ENCODE measurements around the gene PSMG4. TPM values are rescaled to one million over a fixed set of nuclear protein-coding genes. Genes with fewer than 3 reads are reported as not detected.

Gene PSMG4
- total and polyA plus RNA-seq, 9 of the 15 experiments (the other 6 are each of a cell fraction or from before 2014, with no cell fraction given) = 12.9 to 185 (median 52.0) TPM

- TF ChIP-seq EP300 (IDR thresholded peaks at IDR 0.05; ENCODE audit: low read length) (peak; percentile 65), SIN3B (IDR thresholded peaks at IDR 0.05; ENCODE audit: low read depth) (no peak), ZNF707 (CRISPR knock-in tag; conservative IDR thresholded peaks at IDR 0.05) (no peak), C11orf30 (IDR thresholded peaks at IDR 0.05; ENCODE audit: low read depth) (peak; percentile 93), ZNF830 (CRISPR knock-in tag; IDR thresholded peaks at IDR 0.05) (no peak), TSHZ1 (CRISPR knock-in tag; IDR thresholded peaks at IDR 0.05) (no peak), RFX7 (CRISPR knock-in tag; IDR thresholded peaks at IDR 0.05) (no peak), TEAD1 (CRISPR knock-in tag; IDR thresholded peaks at IDR 0.05) (peak in 1 of 2 experiments; percentile 39; a peak in 1 of 4 replicates), ZNF253 (CRISPR knock-in tag; conservative IDR thresholded peaks at IDR 0.05) (no peak), NFE2L1 (tag; IDR thresholded peaks at IDR 0.05; ENCODE audit: borderline replicate concordance, low read depth) (no peak), E2F8 (IDR thresholded peaks at IDR 0.05; ENCODE audit: low read depth, partially characterized antibody) (peak; percentile 21), ZNF239 (CRISPR knock-in tag; IDR thresholded peaks at IDR 0.05) (no peak), YY1 (IDR thresholded peaks at IDR 0.05; ENCODE audit: borderline replicate concordance in 1 of 3, control insufficient read depth in 1 of 3, extremely low read depth in 1 of 3, insufficient read depth in 3 of 3, insufficient read length in 1 of 3, insufficient replicate concordance in 2 of 3, low read depth in 1 of 3, low read length in 2 of 3) (peak in 1 of 3 experiments; percentile 36), L3MBTL2 (IDR thresholded peaks at IDR 0.05) (peak; percentile 56), POLR2G (IDR thresholded peaks at IDR 0.05; ENCODE audit: low read depth, low read length) (no peak), ZNF282 (CRISPR knock-in tag; IDR thresholded peaks at IDR 0.05) (no peak), ZNF639 (CRISPR knock-in tag; conservative IDR thresholded peaks at IDR 0.05 in 1 of 2, IDR thresholded peaks at IDR 0.05 in 1 of 2) (peak in 1 of 2 experiments; percentile 73; a peak in 2 of 4 replicates)
Measured at GRCh38 chr6:3209114-3210023, 49.4 kb upstream of the PSMG4 start (continued).
